DOHH2 (cell line): ENCODE results near the gene SPN.

Experiments
- H3F3A ChIP-seq: fragments of 200-600 bp; sonication (generic), shearing (Covaris generic); 2 replicates; pipeline ENCODE4 v1.6.0; 2016; ENCODE audit warnings: antibody characterized with exemption, mild to moderate bottlenecking; ENCODE audit not compliant: control insufficient read depth, insufficient read depth
- H3K27ac ChIP-seq: fragments of 200-600 bp; sonication (generic); 2 replicates; pipeline ENCODE4 v1.5.1; 2014; ENCODE audit warnings: low read depth, mild to moderate bottlenecking, low read length, moderate library complexity
- H3K27me3 ChIP-seq: fragments of 200-600 bp; sonication (generic); 2 replicates; pipeline ENCODE4 v1.6.1; 2014; ENCODE audit warnings: mild to moderate bottlenecking, low read length, mixed read lengths; ENCODE audit not compliant: control insufficient read depth
- H3K36me3 ChIP-seq: fragments of 200-600 bp; sonication (generic); 2 replicates; pipeline ENCODE4 v1.6.1; 2014; ENCODE audit warnings: mild to moderate bottlenecking, low read length, moderate library complexity, mixed read lengths; ENCODE audit not compliant: control insufficient read depth
- H3K4me1 ChIP-seq: fragments of 200-600 bp; sonication (generic); 2 replicates; pipeline ENCODE4 v1.6.1; 2014; ENCODE audit warnings: mild to moderate bottlenecking, low read length, mixed read lengths; ENCODE audit not compliant: control insufficient read depth
- H3K4me2 ChIP-seq: fragments of 200-600 bp; sonication (generic); 2 replicates; pipeline ENCODE4 v1.6.0; 2014; ENCODE audit warnings: mild to moderate bottlenecking, low read length, moderate library complexity
- H3K4me3 ChIP-seq: fragments of 200-600 bp; sonication (generic); 2 replicates; pipeline ENCODE4 v1.5.1; 2014; ENCODE audit warnings: mild to moderate bottlenecking, low read length, mixed read lengths
- H3K79me2 ChIP-seq: fragments of 200-600 bp; sonication (generic); 2 replicates; pipeline ENCODE4 v1.6.1; 2014; ENCODE audit warnings: mild to moderate bottlenecking, low read length, mixed read lengths; ENCODE audit not compliant: control insufficient read depth
- H3K9me2 ChIP-seq: fragments of 200-600 bp; sonication (generic); replicated peaks from 2 replicates; pipeline ENCODE4 v1.6.1; 2014; ENCODE audit warnings: mild to moderate bottlenecking, low read length, mixed read lengths; ENCODE audit not compliant: control insufficient read depth
- H3K9me3 ChIP-seq: fragments of 200-600 bp; sonication (generic); 2 replicates; pipeline ENCODE4 v1.6.1; 2014; ENCODE audit warnings: antibody characterized with exemption, low read length, mixed read lengths; ENCODE audit not compliant: control insufficient read depth, insufficient read depth
- H4K20me1 ChIP-seq: fragments of 200-600 bp; sonication (generic); 2 replicates; pipeline ENCODE4 v1.6.0; 2014; ENCODE audit warnings: low read depth, mild to moderate bottlenecking, antibody characterized with exemption, low read length, moderate library complexity; ENCODE audit not compliant: control insufficient read depth, insufficient read depth
- CTCF ChIP-seq: fragments of 200-600 bp; sonication (generic); IDR thresholded peaks from one replicate; pipeline ENCODE4 v1.5.1; 2014; ENCODE audit warnings: antibody characterized with exemption, mild to moderate bottlenecking, low read depth, low read length; ENCODE audit not compliant: poor library complexity, severe bottlenecking
- EZH2phosphoT487 ChIP-seq: fragments of 200-600 bp; sonication (generic); IDR thresholded peaks from 2 replicates; pipeline ENCODE4 v1.6.1; 2017; ENCODE audit warnings: borderline replicate concordance, mild to moderate bottlenecking, antibody characterized with exemption, low read length, moderate library complexity, mixed read lengths

Gene SPN

DNA sequence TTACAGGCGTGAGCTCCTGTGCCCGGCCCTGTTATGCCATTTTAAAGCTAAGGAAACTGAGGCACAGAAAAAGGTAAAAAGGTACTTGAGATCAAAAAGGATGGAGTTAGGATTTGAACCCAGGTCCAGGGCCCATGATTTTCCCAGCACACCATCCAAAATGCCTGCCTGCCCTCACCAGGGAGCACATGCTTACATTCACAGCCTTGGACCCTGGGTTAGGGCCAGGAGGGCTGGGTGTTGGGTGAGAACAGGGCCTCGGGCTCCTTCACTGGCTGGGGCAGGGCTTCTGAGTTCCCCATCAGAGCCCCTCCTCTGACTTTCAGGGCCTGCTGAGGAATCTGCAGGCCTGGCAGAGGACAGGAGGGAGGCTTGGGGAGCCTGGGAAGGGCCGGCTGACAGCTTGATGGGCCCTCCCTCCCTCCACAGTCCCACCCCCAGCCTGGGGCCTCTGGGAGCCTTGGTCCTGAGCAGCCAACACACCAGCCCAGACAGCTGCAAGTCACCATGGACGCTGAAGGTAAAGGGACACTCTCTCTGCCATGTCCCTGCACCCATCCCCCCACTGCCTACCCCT, 15.7 kb downstream of the SPN start, which contains the start of gene QPRT:
Gene QPRT, plus strand, starts transcription at position 490 of the 577 bp plus-strand sequence. Its CDS starts 18 bp downstream, at position 508.
- H3K9me3 ChIP-seq: no peaks in the 10 kb centered on the region
- peak within 1 kb of the TSS; percentile 94 for H3K4me2 ChIP-seq
- peak within 1 kb of the TSS; percentile 78 for H3K4me3 ChIP-seq
- H3K79me2 ChIP-seq: peaks cover 16% of the 10 kb centered on the region
- no peaks in the 10 kb centered on the region for H3K27me3 ChIP-seq
- H3K36me3 ChIP-seq: no peaks in the 10 kb centered on the region
- no peaks in the 10 kb centered on the region for H3K9me2 ChIP-seq
- H3K27ac ChIP-seq: peak within 1 kb of the TSS; percentile 90
- peaks cover 21% of the 10 kb centered on the region for H3F3A ChIP-seq
- TF ChIP-seq EZH2phosphoT487: no peak
- no peak for TF ChIP-seq CTCF
- peaks cover 42% of the 10 kb centered on the region for H3K4me1 ChIP-seq
- H4K20me1 ChIP-seq: no peaks in the 10 kb centered on the region

- Histone ChIP-seq H3K9me3 (no peaks in the 10 kb centered on the region), H3F3A (peaks cover 19% of the 10 kb centered on the region), H3K9me2 (no peaks in the 10 kb centered on the region), H4K20me1 (no peaks in the 10 kb centered on the region), H3K36me3 (no peaks in the 10 kb centered on the region), H3K4me1 (peaks cover 40% of the 10 kb centered on the region), H3K79me2 (peaks cover 16% of the 10 kb centered on the region), H3K4me2 (peak overlapping the region; percentile 94), H3K27me3 (no peaks in the 10 kb centered on the region), H3K27ac (peak overlapping the region; percentile 90), H3K4me3 (peak overlapping the region; percentile 78)
- no peak for TF ChIP-seq EZH2phosphoT487
- TF ChIP-seq CTCF: no peak
These were observed 17.1 kb downstream of the SPN start for GRCh38 chr16:29680180-29680598.

DNA sequence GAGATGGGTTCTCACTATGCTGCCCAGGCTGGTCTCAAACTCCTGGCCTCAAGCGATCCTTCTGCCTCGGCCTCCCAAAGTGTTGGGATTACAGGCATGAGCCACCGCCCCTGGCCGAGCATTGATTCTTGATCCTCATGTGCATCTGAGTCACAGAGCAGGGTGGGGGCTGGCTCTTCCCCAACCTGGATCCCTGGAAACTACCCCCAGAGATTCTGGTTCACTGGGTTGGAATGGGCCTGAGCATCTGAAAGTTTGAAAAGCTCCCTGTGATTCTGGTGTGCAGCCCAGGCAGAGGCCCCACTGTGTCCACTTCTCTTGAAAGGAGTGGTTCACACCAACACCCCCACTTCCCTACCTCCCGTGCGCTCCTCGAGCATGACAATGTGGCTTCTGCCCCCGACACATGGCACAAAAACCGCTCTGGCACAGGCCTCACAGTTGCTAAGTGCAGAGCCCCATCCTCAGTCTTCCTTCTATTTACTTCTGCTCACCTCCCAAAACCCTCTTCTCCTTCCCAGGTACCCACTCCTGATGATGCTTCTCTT, 20.6 kb downstream of the SPN start:
- H3K27me3 ChIP-seq: no peaks in the 10 kb centered on the region
- no peaks in the 10 kb centered on the region for H3K36me3 ChIP-seq
- no peaks in the 10 kb centered on the region for H3K9me2 ChIP-seq
- no peak overlapping the region for H3K4me2 ChIP-seq
- H3K79me2 ChIP-seq: peaks cover 16% of the 10 kb centered on the region
- no peak overlapping the region for H3K27ac ChIP-seq
- H3K4me1 ChIP-seq: peaks cover 41% of the 10 kb centered on the region
- peaks cover 3% of the 10 kb centered on the region; the same call in 1 of the 2 replicates for H3F3A ChIP-seq
- no peaks in the 10 kb centered on the region for H3K9me3 ChIP-seq
- TF ChIP-seq EZH2phosphoT487: no peak
- TF ChIP-seq CTCF: no peak
- H3K4me3 ChIP-seq: no peak overlapping the region
- no peaks in the 10 kb centered on the region for H4K20me1 ChIP-seq
